Panc1 (cell line): Measurements from ENCODE around the gene EID3. TPM values are rescaled to one million over a fixed set of nuclear protein-coding genes. Genes with fewer than 3 reads are reported as not detected.

Experiments used
- ATAC-seq: fragments of 200-7000 bp; cut with Tn5 transposase; 2 replicates; pipeline ENCODE4 v1.9.1; 2020; ENCODE audit warnings: mild to moderate bottlenecking, moderate library complexity
- BruUV-seq: library from RNA; stranded (reverse); fragments of 400-500 nt; replicated peaks from 2 replicates; lab custom pipeline; 2021; lab: Mats Ljungman, UMichigan
- CTCF ChIA-PET: fragments of 300-600 bp; sonication (Branson Sonifier 250); formaldehyde crosslinking; loops from one replicate; lab custom pipeline; 2022; ENCODE audit warnings: antibody characterized with exemption; lab: Charles Lee
- POLR2A ChIA-PET: fragments of 300-600 bp; sonication (Branson Sonifier 250); formaldehyde crosslinking; loops from one replicate; lab custom pipeline; 2022; ENCODE audit warnings: antibody characterized with exemption; lab: Charles Lee
- DNase-seq: peaks from one replicate; pipeline ENCODE4 v3.0.0-alpha.2; 2010; ENCODE audit warnings: low read depth, low spot score
- H3K27ac ChIP-seq: 2 replicates; pipeline ENCODE4 v1.5.1; 2011; ENCODE audit warnings: mild to moderate bottlenecking, low read length, inconsistent platforms
- H3K27me3 ChIP-seq: fragments of 200-500 bp; sonication (Bioruptor generic); 2 replicates; pipeline ENCODE4 v1.6.0; 2014; ENCODE audit warnings: low read length, inconsistent platforms; ENCODE audit not compliant: control insufficient read depth, insufficient read depth
- H3K36me3 ChIP-seq: fragments of 200-500 bp; sonication (Bioruptor generic); 2 replicates; pipeline ENCODE4 v1.5.1; 2014; ENCODE audit warnings: inconsistent platforms, mild to moderate bottlenecking, low read length, moderate library complexity; ENCODE audit not compliant: control insufficient read depth, insufficient read depth
- H3K4me1 ChIP-seq: 2 replicates; pipeline ENCODE4 v1.5.1; 2011; ENCODE audit warnings: inconsistent platforms, mild to moderate bottlenecking, low read length, moderate library complexity; ENCODE audit not compliant: control insufficient read depth, insufficient read depth
- H3K4me3 ChIP-seq, 2 experiments: 2 replicates each; pipeline ENCODE4 v1.5.1; 2011 to 2012; ENCODE audit warnings: low read depth in 2 of 2, low read length in 2 of 2, mild to moderate bottlenecking in 2 of 2, inconsistent platforms in 1 of 2, moderate library complexity in 1 of 2
- H3K9me3 ChIP-seq: fragments of 200-500 bp; sonication (Bioruptor generic); 2 replicates; pipeline ENCODE4 v1.5.1; 2014; ENCODE audit warnings: low read depth, mild to moderate bottlenecking, inconsistent platforms, low read length, moderate library complexity; ENCODE audit not compliant: control insufficient read depth, insufficient read depth
- POLR2AphosphoS5 ChIP-seq: IDR thresholded peaks from 2 replicates; pipeline ENCODE4 v1.6.1; 2012; ENCODE audit warnings: mild to moderate bottlenecking, low read depth, low read length, moderate library complexity
- SIN3A ChIP-seq: IDR thresholded peaks from 2 replicates; pipeline ENCODE4 v1.6.1; 2012; ENCODE audit warnings: low read depth, mild to moderate bottlenecking, low read length, moderate library complexity, borderline replicate concordance; ENCODE audit not compliant: insufficient read depth
- TCF7L2 ChIP-seq: IDR thresholded peaks from 2 replicates; pipeline ENCODE4 v1.6.1; 2011; ENCODE audit warnings: mild to moderate bottlenecking, low read depth, low read length, inconsistent platforms
- in situ Hi-C: cut with HindIII; loops from 2 replicates; pipeline ENCODE4 v1.10.0; 2016; ENCODE audit warnings: low sequenced_read_pairs, low pct_unique_long_range_greater_than_20kb
- intact Hi-C: fragments of 100-400 bp; cut with micrococcal nuclease; formaldehyde crosslinking; loops from one replicate; pipeline ENCODE4 v1.10.0; 2022; ENCODE audit not compliant: unreplicated experiment
- total RNA-seq: library from RNA; stranded (reverse); gene quantifications from one replicate; pipeline ENCODE4 v1.2.1, GENCODE V29; 2021; ENCODE audit not compliant: unreplicated experiment
- TF ChIP-seq, protein P1 (sequence below), 2 experiments: IDR thresholded peaks; 2 replicates each; pipeline ENCODE4 v1.6.1; 2011 to 2012; ENCODE audit warnings: low read depth in 2 of 2, control low read depth in 1 of 2, low read length in 1 of 2, mild to moderate bottlenecking in 1 of 2, moderate library complexity in 1 of 2; ENCODE audit not compliant: insufficient read depth in 1 of 2
- TF ChIP-seq, protein P2 (sequence below): fragments of 450-650 bp; IDR thresholded peaks from 2 replicates; pipeline ENCODE4 v1.5.1; 2017; ENCODE audit warnings: mild to moderate bottlenecking

Gene EID3
- total RNA-seq, 1 experiment from 2014 or later, result 18.5 TPM

DNA sequence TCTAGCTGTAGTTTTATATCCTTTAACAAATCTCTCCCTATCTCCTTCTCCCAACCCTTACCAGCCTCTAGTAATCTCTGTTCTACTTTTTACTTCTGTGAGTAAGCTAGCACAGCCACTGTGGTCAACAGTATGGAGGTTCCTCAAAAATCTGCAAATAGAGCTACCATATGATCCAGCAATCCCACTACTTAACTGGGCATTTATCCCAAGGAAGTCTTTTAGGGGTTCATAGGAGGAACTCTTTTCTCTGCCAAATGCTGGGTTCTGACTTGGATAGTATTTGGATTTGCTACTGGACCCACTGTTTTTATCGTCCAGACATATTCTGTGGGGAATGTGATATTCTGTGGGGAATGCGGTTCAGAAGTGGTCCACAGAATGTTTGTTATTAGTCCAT, 41.1 kb downstream of the EID3 start:
- no peaks in the 10 kb centered on the region for H3K9me3 ChIP-seq
- ATAC-seq (no peak), DNase-seq (no peak)
- H3K27ac ChIP-seq, result no peak overlapping the region
- ChIA-PET CTCF (no interaction called here), POLR2A (interaction anchor here (0.5 kb wide), 1 partner anchor 30 kb away, joined by 16 read pairs; no protein-coding TSS in a partner anchor)
- intact Hi-C loops, result no loop called here
- no TSS peak for BruUV-seq
- peaks cover 36% of the 10 kb centered on the region for H3K4me1 ChIP-seq
- in situ Hi-C loops, result no loop called here
- TF ChIP-seq TCF7L2 (no peak), POLR2AphosphoS5 (no peak), SIN3A (no peak)
- TF ChIP-seq, protein P1, sequence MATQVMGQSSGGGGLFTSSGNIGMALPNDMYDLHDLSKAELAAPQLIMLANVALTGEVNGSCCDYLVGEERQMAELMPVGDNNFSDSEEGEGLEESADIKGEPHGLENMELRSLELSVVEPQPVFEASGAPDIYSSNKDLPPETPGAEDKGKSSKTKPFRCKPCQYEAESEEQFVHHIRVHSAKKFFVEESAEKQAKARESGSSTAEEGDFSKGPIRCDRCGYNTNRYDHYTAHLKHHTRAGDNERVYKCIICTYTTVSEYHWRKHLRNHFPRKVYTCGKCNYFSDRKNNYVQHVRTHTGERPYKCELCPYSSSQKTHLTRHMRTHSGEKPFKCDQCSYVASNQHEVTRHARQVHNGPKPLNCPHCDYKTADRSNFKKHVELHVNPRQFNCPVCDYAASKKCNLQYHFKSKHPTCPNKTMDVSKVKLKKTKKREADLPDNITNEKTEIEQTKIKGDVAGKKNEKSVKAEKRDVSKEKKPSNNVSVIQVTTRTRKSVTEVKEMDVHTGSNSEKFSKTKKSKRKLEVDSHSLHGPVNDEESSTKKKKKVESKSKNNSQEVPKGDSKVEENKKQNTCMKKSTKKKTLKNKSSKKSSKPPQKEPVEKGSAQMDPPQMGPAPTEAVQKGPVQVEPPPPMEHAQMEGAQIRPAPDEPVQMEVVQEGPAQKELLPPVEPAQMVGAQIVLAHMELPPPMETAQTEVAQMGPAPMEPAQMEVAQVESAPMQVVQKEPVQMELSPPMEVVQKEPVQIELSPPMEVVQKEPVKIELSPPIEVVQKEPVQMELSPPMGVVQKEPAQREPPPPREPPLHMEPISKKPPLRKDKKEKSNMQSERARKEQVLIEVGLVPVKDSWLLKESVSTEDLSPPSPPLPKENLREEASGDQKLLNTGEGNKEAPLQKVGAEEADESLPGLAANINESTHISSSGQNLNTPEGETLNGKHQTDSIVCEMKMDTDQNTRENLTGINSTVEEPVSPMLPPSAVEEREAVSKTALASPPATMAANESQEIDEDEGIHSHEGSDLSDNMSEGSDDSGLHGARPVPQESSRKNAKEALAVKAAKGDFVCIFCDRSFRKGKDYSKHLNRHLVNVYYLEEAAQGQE (IDR thresholded peaks at IDR 0.05; ENCODE audit: insufficient read depth in 1 of 2, low read depth in 2 of 2, low read length in 1 of 2), result no peak
- TF ChIP-seq, protein P2, sequence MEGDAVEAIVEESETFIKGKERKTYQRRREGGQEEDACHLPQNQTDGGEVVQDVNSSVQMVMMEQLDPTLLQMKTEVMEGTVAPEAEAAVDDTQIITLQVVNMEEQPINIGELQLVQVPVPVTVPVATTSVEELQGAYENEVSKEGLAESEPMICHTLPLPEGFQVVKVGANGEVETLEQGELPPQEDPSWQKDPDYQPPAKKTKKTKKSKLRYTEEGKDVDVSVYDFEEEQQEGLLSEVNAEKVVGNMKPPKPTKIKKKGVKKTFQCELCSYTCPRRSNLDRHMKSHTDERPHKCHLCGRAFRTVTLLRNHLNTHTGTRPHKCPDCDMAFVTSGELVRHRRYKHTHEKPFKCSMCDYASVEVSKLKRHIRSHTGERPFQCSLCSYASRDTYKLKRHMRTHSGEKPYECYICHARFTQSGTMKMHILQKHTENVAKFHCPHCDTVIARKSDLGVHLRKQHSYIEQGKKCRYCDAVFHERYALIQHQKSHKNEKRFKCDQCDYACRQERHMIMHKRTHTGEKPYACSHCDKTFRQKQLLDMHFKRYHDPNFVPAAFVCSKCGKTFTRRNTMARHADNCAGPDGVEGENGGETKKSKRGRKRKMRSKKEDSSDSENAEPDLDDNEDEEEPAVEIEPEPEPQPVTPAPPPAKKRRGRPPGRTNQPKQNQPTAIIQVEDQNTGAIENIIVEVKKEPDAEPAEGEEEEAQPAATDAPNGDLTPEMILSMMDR, result no peak
- no peak overlapping the region for H3K4me3 ChIP-seq
- no peaks in the 10 kb centered on the region for H3K27me3 ChIP-seq
- peaks cover 46% of the 10 kb centered on the region for H3K36me3 ChIP-seq

DNA sequence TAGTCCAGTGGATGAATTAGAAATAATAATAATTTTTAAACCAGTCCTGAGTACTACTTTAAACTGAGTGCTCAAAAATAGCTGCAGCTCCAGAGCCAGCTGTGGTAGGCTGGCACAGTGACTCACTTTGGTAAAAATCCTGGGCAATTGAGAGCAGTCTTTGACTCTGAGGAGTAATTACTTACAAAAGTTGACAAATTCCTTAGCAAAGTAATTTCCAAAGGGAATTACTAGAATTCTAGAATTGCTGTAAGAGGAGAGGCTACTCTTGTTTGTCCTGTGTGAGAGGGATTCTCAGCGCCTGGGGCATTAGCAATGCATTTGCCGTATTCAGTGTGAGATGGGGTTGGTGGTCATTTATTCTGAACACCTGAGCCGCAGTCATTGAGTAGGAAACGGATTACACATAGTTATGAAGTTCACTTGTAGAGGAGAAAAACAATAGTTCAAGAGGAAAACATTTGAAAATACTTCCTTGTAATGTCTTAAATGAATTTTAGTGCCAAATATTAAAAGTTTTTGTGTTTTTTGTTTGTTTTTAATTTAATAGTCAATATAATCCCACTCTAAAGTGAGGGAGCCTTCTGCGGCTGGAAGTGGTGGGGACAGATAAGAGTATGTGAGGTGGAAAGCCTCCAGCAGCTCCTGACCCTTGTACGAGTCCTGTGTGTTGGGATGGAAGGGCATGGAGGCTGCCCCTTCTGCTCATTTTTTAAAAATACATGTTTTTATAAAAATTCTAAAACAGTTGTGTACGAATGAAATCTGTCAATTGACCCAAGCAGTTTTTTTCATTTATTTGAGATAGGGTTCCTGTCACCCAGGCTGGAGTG, 41.9 kb downstream of the EID3 start:
- intact Hi-C loops (no loop called here), in situ Hi-C loops (no loop called here)
- H3K4me1 ChIP-seq, result peaks cover 29% of the 10 kb centered on the region
- peaks cover 45% of the 10 kb centered on the region for H3K36me3 ChIP-seq
- no peak overlapping the region for H3K27ac ChIP-seq
- TF ChIP-seq, protein P1 (IDR thresholded peaks at IDR 0.05; ENCODE audit: insufficient read depth in 1 of 2, low read depth in 2 of 2, low read length in 1 of 2), result no peak
- 0 out of 2 replicates have a peak, but pooled peaks have one; percentile 18 for TF ChIP-seq POLR2AphosphoS5
- CTCF ChIA-PET, result no interaction called here
- BruUV-seq, result no TSS peak
- DNase-seq, result no peak
- H3K9me3 ChIP-seq, result no peaks in the 10 kb centered on the region
- H3K27me3 ChIP-seq, result no peaks in the 10 kb centered on the region
- no peak for ATAC-seq
- POLR2A ChIA-PET, result interaction anchor here (0.5 kb wide), 1 partner anchor 31 kb away, joined by 16 read pairs; no protein-coding TSS in a partner anchor
- H3K4me3 ChIP-seq, result no peak overlapping the region
